Measurements from ENCODE around the gene ENTPD6. TPM values are rescaled to one million over a fixed set of nuclear protein-coding genes. Genes with fewer than 3 reads are reported as not detected.

Gene ENTPD6
- total RNA-seq, 1 experiment from 2014 or later, result 86.6 TPM

- Histone ChIP-seq H3K4me1 (no peaks in the 10 kb centered on the region), H3K27me3 (replicated peaks; ENCODE audit: control insufficient read depth, insufficient read depth, low read length) (no peaks in the 10 kb centered on the region), H3K36me3 (ENCODE audit: control insufficient read depth, insufficient read depth, low read length) (no peaks in the 10 kb centered on the region; the same call in 1 of the 2 replicates), H3K9me3 (no peaks in the 10 kb centered on the region), H3K4me3 (ENCODE audit: low read depth, low read length) (no peak overlapping the region)
- Mint-ChIP-seq H3K4me1 (ENCODE audit: low read depth, unreplicated experiment) (no peaks in the 10 kb centered on the region), H3K27ac (ENCODE audit: unreplicated experiment) (no peak overlapping the region), H3K9me3 (ENCODE audit: unreplicated experiment) (no peaks in the 10 kb centered on the region), H3K27me3 (ENCODE audit: insufficient read depth, unreplicated experiment) (no peaks in the 10 kb centered on the region), H3K36me3 (ENCODE audit: insufficient read depth, unreplicated experiment) (peaks cover 35% of the 10 kb centered on the region), H3K4me3 (ENCODE audit: unreplicated experiment) (no peak overlapping the region)
- no TSS peak for BruUV-seq (replicated peaks)
- intact Hi-C loops (cut with micrococcal nuclease; ENCODE audit: unreplicated experiment), result no loop called here
- DNase-seq, result peak in 1 of 2 experiments; percentile 27
- TF ChIP-seq CTCF (IDR thresholded peaks at IDR 0.05; ENCODE audit: insufficient read depth in 1 of 2, low read depth in 1 of 2, low read length in 1 of 2, severe bottlenecking in 1 of 2, unreplicated experiment in 1 of 2), result no peak
- ChIA-PET CTCF (no interaction called here), POLR2A (no interaction called here)
These were observed 80.5 kb downstream of the ENTPD6 start for GRCh38 chr20:25275813-25276532.

Other genes with a start within 250 kb of the ENTPD6 start
- not detected in 2 replicates for gene CST7, start 246.4 kb upstream of the ENTPD6 start, total RNA-seq (2022)
- 119 and 138 TPM in 2 replicates for gene APMAP, start 203.0 kb upstream of the ENTPD6 start, total RNA-seq (2022)
- gene ACSS1, start 137.6 kb upstream of the ENTPD6 start, total RNA-seq (2022), result 81.9 and 113 TPM in 2 replicates
- not detected in 2 replicates for gene VSX1, start 113.6 kb upstream of the ENTPD6 start, total RNA-seq (2022)
- 67.9 and 78.9 TPM in 2 replicates for gene PYGB, start 52.4 kb downstream of the ENTPD6 start, total RNA-seq (2022)
- 84.9 and 104 TPM in 2 replicates for gene ABHD12, start 195.1 kb downstream of the ENTPD6 start, total RNA-seq (2022)
- gene GINS1, start 212.0 kb downstream of the ENTPD6 start, total RNA-seq (2022), result 48.7 and 50.9 TPM in 2 replicates

Data from Caco-2 (cell line).